Coronary artery (tissue), 2 donors: ENCODE data around the gene GADL1.

ENCODE experiments used
- DNase-seq: peaks from one replicate; pipeline ENCODE4 v3.0.0-alpha.2; 2017; ENCODE audit warnings: low spot score
- H3K27ac ChIP-seq, 2 donors: fragments of 200-600 bp; sonication (generic); one replicate each; pipeline ENCODE4 v1.5.1; 2016 to 2019
- H3K4me3 ChIP-seq: fragments of 200-600 bp; sonication (generic); 2 replicates; pipeline ENCODE4 v1.5.1; 2016; ENCODE audit warnings: mild to moderate bottlenecking, moderate library complexity
- TF ChIP-seq, protein P1 (sequence below): fragments of 200-600 bp; sonication (generic); IDR thresholded peaks from one replicate; pipeline ENCODE4 v1.5.1; 2019; ENCODE audit warnings: antibody characterized with exemption

The GADL1 gene

DNA sequence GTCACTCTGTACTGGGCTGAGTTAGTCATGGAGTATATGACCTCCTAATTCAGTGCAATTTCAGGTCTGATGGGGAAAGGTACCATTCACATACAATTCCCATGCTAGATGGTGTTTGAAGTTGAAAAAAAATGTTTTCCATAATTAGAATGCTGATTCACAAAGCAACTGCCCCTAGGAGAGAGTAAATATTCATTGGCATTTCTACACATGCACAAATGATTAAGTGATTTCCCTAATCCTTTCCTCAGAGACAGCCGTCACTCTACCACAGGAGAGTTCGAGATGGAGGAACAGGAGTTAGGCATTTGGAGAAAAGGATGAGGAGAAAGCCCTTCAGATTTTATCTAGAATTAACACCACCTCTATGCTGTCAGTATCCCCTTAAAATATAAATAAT, 32.5 kb downstream of the GADL1 start:
- TF ChIP-seq, protein P1, sequence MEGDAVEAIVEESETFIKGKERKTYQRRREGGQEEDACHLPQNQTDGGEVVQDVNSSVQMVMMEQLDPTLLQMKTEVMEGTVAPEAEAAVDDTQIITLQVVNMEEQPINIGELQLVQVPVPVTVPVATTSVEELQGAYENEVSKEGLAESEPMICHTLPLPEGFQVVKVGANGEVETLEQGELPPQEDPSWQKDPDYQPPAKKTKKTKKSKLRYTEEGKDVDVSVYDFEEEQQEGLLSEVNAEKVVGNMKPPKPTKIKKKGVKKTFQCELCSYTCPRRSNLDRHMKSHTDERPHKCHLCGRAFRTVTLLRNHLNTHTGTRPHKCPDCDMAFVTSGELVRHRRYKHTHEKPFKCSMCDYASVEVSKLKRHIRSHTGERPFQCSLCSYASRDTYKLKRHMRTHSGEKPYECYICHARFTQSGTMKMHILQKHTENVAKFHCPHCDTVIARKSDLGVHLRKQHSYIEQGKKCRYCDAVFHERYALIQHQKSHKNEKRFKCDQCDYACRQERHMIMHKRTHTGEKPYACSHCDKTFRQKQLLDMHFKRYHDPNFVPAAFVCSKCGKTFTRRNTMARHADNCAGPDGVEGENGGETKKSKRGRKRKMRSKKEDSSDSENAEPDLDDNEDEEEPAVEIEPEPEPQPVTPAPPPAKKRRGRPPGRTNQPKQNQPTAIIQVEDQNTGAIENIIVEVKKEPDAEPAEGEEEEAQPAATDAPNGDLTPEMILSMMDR: no peak
- DNase-seq: no peak
- H3K27ac ChIP-seq: no peak overlapping the region
- H3K4me3 ChIP-seq: no peak overlapping the region

DNA sequence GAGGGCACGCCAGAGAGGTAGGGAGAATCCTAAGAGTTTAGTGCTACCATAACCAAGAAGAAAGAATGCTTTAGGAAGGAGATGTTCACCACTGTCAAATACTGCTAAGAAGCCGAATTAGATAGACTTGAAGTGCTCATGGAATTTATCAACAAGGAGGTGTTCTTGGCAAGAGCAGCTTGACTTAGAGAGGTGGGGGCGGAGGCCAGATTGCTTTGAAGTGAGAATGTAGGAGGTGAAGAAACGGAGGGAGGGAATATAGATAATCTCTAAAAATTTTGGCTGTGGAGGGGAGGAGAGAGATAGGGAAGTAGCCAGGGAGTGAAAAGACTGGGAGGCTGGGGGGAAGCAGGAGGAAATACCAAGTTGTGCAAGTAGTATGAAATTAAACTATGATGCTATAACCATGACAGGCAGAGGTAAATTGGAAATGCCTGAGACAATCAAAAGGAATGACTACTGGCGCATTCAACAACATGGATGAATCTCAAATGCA, 35.5 kb downstream of the GADL1 start:
- DNase-seq: no peak
- no peak overlapping the region for H3K4me3 ChIP-seq
- TF ChIP-seq, protein P1: no peak
- H3K27ac ChIP-seq: no peak overlapping the region

DNA sequence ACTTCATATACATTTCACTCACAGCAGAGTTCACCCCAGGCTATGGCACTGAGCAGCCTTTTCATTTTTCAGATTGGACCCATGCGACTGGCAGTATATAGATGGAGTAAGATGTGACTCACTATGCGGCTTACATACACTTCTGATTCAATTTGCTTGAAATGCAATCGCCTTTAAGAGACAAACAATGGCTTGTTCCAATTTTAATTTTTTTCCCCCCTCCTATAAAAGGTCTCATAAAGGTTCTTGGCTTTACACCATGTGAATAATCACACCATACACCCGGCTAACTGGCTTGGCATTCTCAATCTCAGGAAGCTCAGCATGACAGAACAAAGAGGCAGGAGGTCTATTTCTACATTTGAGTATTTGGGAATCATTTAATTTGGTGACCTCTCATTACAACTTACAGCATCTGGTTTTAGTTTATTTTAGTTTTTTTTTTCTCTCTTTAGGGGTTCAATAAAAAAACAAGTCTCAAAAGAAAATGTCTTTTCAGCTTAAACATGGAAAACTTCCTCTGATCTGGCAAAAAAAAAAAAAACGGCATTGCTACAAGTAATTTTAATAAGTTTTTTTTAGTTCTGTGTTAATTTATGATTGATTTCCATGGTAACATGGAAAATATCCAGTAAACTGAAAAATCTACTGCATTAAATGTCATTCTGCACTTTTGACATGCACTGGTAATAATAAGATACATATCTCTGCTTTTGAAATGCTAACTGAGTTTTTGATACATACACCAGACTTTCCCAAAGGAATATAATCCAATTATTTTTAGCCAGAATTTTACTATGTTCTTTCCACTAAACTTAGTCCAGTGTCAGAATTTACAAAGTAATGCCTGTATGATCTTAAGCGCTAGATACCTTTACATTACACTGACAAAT, 38.8 kb downstream of the GADL1 start:
- no peak overlapping the region for H3K4me3 ChIP-seq
- TF ChIP-seq, protein P1: no peak
- DNase-seq: no peak
- no peak overlapping the region for H3K27ac ChIP-seq

DNA sequence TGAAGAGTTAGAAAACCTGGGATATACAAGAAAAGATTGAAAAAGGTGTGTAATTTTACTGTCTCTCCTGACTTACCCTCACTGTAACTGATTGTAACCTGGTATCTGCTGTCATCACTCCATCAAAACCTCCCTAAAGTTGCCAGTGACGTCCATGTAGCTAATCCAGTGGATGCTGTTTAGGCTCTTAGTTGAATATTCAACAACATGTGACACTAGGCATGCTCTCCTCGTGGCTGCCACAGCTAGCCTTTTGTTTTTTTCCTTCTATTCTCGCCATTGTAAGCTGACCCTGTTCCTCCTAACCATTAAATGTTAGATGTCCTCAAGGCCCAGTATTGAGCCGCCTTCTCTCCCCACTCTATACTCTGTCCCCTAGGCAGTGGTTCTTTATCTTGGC, 41.6 kb downstream of the GADL1 start:
- no peak overlapping the region for H3K27ac ChIP-seq
- DNase-seq: no peak
- TF ChIP-seq, protein P1: no peak

DNA sequence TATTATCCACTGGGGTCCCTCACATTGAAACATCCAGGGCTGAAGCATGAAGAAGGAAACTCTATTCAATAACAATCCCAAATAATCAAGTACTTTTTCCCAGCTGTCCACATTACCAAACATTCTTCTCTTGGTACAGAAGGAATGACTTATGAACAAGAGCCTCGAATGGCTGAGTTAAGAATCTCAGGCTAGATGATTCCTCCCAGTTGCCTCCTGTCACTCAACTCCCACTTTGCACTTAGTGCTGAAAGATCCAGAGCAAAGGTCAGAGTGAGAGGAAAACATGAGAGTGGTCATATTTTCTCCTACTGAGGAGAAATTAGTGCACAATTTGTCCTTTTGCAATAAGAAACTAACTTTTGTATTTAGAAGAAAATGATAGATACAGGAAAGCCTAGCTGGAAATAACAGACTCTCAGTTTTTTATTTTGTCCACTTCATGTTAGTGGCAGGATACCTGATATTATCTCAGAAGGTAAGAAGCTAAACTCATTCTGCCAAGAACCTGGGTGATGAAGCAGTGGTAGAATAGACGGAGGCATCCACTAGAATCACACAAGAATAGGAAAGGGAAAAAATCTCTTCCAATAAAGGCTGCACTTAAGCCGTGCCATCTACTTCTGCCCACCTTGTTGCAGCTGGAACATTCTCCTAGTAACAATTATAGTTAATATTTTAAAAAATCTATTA, 46.2 kb downstream of the GADL1 start:
- DNase-seq: no peak
- no peak overlapping the region for H3K27ac ChIP-seq
- H3K4me3 ChIP-seq: no peak overlapping the region
- TF ChIP-seq, protein P1: no peak

More for the DNA sequence above, 41.6 kb downstream of the GADL1 start:
- H3K4me3 ChIP-seq: no peak overlapping the region

DNA sequence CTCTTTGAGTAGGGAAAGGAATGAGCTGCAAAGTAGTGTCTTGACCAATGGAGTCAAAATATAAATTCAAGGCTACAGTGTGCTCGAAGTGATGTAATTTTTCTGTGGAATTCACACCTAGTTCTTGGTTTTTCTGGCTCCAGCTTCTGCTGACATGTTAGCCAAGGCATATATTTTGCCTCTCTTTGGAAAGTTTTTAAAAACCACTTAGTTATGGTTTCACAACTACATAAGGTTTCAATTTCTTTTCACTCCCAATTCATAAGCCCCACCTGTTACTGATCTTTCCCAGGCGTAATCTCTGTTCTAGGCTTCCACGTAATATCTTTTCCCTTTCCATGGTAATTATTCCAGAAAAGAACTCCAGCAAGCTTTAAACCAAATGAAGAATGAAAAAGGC, 46.9 kb downstream of the GADL1 start:
- DNase-seq: no peak
- H3K27ac ChIP-seq: no peak overlapping the region

More for the DNA sequence above, 46.9 kb downstream of the GADL1 start:
- TF ChIP-seq, protein P1: no peak
- no peak overlapping the region for H3K4me3 ChIP-seq
